UCSD-AML1 (cell line): ENCODE data around the gene SLC39A10.

ENCODE experiments used
- DNase-seq: peaks from one replicate; lab custom pipeline; 2025; ENCODE audit not compliant: unreplicated experiment; lab: John Stamatoyannopoulos, UW

SLC39A10 gene

DNA sequence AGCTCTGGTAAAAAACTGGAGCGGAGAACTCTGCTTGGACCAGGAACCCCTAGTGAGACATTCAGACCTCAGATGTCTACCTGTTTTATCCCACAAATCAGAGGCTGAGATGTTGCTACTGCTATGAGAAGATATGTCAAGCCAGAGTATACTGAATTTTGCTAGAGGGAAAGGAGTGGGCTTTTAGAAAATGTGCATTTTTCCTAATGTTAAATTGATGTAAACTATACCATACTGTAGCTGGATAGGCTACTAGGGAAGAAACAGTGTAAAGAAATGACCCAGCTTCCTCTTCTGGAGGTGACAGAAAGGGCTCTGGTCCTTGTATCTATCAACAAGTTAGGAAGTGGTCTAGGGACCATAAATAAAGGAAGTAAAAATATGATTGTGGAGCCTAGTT, 65.0 kb downstream of the SLC39A10 start:
- no peak for DNase-seq

DNA sequence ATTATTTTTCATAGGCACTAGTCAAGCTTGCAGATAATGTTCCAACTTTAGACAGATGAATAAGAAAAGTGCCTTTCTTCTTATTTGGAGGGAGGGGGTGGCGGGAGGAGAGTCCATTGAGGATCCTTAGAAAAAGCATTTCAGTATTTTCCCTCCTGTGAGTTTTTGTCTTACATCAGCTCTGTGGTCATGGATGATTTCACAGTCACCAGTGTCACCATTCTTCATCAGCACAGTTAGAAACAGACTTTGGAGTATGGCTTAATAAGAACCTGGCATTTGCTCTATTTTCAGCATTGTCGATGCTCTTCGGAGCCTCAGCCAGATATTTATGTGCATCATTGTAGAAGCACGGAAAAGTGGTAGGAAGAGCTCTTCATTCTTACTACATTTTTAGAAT, 70.1 kb downstream of the SLC39A10 start:
- no peak for DNase-seq

DNA sequence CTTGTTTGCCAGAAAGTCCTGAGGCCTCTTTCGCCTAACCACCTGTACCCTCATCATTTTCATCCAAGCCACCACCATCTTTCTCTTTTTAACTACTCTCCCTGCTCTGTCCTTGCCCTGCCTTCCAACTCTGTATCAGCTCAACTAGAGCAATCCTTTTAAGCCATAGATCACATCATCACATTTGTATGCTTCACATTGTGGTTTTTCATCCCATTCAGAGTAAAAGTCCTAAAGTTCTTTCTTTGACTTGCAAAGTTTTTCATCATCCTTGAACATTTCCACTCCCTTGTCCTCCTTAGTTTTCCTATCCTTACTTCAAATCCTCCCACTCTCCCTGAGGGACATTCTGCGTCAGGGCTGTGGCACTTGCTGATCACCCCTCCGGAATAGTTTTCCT, 73.9 kb downstream of the SLC39A10 start:
- DNase-seq = no peak

DNA sequence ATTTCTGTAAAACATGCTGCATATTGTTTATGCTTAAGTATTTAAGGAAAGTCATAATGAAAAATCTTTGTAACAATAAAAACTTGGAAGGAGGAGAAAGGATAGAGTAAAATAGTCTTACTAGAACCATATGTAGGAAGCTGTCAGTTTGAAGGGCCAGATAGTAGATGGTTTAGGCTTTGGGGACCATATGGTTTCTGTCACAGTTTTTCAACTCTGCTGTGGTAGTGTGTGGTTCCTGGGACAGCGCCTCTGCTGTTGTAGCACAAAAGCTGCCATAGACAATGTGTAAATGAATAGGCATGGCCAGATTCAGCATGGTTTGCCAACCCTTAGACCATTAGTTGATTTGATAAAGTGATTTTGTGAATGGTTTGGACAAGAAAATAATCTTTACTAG, 75.5 kb downstream of the SLC39A10 start:
- DNase-seq = no peak

DNA sequence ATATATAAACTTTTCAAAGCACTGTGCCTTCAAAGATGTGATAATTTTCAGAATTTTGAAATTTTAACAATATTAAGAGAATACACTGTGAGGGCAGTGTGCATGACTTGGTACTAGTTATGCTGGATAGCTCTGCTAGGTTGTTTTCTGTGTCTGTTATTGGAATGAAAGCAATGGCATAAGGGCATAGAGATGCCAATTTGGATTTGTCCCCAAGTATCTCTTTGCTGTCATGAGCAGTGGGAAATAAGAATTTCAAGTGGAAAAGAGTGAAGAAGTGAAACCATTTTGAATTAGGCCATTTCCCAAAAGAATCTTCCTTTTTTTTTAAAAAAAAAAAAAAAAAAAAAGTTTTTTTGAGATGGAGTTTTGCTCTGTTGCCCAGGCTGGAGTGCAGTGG, 76.8 kb downstream of the SLC39A10 start:
- DNase-seq = no peak

DNA sequence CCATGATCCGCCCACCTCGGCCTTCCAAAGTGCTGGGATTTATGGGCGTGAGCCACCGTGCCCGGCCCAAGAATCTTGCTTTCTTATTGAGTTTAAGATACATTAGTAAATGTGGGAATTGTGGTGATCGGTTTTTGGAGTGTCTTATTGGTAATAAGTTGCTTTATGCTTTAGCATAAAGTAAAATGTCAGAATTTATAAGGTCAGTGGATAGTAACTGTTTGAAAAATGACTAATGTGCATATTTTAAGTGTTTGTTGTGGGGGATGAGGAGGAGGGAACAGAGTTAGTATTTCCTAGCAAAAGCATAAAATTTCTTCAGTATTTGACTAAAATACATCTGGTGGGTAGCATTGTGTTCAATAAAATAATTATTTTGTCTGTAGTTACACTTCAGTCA, 77.4 kb downstream of the SLC39A10 start:
- no peak for DNase-seq

DNA sequence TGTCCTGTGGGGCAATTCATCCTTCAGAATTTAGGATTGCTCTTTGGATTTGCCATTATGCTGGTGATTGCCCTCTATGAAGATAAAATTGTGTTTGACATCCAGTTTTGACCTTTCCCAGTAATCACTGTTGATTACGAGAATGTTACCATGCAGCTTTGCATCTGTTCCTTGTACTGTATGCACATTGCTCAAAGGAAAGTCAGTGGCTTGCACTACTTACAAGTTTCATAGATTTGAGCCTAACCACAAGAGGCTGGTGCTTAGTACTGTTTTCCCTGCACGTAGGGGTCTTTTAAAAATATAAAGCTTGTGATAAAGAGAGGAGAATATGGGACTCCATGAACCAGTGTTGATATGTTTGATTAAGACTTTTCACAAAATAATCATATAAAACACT, 77.9 kb downstream of the SLC39A10 start:
- no peak for DNase-seq

DNA sequence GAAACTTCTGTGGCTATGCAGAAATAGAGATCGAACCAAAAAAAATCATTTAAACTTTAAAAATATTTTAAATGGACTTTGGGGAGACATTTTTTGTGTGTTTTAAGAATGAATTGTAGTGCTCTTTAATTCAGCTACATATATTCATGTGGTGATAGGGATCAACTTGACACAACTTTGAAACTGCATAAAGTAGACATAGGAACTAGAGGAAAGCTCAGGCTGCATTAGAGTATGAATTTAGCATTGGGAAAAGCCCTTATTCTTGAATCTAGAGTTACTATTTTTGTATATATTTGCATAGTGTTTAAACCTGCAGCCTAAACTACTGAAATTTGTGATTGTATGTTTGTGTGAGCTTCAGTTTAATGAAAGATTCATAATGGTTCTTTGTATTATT, 78.3 kb downstream of the SLC39A10 start:
- DNase-seq = no peak

DNA sequence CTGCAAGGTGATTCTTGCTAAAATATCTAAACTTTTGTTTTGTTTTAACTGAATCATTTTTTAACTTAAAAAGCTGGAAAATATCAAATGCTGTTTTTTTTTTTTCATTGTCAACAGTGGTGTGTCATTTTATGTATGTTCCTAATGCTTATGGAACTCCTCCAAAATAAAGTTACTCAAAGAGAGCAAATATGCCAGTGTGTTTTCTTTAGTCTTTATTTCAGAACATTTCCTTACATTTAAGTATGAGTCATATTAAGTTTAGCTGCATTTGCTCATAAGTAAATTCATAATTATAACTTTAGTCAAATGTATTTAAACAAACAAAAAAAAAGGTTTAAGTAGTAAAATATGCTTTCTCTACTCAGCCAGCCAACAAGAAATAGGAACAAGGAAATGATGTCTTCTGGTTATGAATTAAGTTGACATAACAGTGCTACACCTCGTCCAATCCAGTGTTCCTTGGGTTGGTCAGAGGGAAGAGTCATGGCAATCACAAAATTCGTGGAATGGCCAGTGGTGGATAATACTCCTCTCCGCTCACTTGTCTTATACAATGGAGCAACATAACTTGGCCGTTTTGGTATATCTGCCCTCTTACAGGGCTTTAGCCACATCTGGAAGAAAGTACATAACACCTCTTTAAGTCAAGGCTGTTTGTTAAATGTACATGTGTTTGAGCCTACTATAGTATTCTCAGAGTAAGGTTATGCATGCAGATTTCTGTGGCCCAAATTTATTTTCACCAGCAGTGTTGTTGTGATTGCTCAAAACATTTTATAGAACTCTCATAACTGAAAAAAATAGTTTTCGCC, 80.7 kb downstream of the SLC39A10 start:
- DNase-seq = no peak

DNA sequence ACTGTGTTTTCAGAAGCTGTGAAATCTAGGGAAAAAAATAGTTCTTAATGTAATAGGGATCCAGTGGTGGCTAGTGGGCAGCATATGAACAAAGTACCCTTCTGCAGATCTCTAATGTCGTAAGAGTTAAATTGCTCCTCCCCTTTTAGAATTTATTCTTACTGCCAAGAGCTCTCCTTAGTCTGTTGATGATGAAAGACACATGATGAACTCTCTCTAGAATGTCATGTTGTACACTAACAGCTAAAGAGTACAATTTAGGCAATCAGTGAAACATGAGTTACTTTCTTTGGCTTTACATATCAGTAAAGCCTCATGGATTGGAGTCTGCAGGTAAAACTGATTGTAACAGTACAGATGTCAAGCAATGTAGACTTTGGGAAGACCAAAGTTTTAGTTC, 84.2 kb downstream of the SLC39A10 start:
- no peak for DNase-seq

DNA sequence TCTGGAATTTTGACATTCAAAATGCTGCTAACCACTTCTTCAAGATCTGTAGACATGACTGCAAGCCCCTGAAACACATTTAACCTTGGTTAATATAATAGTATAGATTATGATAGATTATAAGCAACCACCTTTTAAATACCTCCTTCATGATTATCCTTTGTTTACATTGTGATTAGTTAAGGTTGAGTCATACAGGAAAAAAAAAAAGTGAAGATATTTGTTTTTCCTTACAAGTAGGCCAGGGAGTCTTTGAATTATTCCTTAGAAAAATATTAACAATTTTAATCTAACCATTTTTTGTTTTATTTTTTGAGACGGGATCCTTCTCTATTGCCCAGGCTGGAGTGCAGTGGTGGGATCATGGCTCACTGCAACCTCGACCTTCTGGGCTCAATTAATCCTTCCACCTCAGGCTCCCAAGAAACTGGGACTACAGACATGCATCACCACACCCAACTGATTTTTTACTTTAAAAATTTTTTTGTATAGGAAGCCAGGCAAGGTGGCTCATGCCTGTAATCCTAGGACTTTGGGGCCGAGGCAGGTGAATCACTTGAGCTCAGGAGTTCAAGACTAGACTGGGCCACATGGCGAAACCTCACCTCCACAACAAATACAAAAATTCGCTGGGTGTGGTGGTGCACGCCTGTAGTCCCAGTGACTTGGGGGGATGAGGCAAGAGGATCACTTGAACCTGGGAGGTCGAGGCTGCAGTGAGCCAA, 99.4 kb downstream of the SLC39A10 start:
- no peak for DNase-seq

DNA sequence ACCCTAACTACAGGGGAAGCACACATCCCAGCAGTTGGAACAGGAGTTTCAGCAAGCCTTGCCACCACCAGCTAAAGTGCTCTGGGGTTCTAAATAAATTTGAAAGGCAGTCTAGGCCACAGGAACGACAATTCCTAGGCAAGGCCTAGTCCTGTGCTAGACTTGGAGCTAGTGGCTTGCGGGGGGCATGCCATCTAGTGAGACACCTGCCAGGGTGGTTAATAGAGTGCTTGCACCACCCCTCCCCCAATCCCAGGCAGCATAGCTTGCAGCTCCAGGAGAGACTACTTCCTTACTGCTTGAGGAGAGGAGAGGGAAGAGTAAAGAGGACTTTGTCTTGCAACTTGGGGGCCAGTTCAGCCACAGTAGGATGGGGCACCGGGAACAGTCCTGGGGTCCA, 101.8 kb downstream of the SLC39A10 start:
- DNase-seq = no peak

DNA sequence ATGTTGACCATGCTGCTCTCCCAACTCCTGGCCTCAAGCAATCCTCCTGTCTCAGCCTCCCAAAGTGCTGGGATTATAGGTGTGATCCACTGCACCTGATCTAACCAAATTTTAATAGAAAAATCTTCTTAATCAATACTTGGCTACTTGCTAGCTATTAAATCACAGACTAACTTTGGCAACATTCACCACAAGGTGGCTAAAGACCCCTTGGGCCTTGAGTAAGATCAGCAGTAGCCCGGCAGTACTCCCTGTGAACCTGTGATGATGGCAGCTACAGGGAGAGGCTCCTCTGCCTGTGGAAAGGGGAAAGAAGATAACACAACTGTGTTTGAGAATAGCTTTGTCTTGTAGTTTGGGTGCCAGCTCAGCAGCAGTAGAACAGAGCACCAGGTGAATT, 102.9 kb downstream of the SLC39A10 start:
- no peak for DNase-seq

DNA sequence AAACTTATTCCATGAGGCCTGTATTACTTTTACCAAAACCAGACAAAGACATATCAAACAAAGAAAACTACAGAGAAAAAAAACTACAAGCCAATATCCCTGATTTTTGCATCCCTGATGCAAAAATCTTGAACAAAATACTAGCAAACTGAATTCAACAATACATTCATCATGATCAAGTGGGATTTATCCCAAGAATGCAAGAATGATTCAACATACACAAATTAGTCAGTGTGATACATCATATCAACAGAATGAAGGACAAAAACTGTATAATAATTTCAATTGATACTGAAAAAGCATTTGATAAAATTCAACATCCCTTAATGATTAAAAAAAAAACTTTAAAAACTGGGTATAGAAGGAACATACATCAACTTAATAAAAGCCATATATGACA, 106.8 kb downstream of the SLC39A10 start:
- DNase-seq = no peak

DNA sequence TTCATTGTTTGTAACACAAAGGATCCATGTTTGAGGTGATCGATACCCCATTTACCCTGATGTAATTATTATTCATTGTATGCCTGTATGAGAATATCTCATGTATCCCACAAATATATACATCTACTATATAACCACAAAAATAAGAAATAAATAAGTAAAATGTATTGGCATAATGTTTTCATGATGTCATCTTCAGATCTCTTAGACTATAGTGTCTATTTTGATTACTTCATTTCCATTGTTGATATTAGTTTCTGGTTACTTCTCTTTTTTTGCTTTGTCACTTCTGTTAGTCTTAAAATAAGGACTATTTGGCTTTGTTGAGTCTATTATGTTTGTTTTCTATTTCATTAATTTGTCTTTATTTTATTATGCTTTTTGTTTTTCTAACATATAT, 109.7 kb downstream of the SLC39A10 start:
- no peak for DNase-seq

DNA sequence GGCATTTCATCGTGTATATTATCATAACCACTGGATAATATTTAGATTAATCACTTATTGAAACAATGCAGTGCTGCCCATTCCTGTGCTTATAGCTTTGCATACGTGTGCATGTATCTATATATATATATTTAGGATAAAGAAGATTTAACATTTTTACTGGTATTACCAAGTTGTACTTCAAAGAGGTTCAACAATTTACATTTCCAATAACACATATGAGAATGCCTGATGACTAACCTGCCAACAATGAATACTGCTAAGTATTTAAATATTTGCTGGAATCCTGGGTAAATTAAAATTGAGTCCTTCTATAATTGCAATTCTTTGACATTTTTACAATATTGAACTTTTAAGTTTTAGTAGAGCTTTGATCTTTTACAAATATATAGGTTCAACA, 111.4 kb downstream of the SLC39A10 start:
- no peak for DNase-seq

DNA sequence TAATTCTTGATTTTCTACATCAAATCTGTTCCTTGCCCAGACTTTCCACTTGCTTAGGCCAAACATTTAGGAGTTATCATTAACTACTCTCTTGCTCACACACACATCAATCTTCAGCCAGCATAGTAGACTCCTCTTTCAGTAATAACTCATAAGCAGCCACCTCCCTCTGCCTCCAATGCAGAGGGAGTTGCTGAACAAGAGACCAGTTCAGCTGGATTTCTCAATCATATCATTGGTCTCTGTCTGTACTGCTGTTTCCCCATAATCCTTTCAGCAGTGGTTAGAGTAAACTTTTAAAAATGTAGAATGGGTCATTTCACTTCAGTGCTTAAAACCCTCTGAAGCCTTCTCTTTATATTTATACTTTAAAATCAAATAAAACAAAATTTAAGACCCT, 112.9 kb downstream of the SLC39A10 start:
- no peak for DNase-seq

DNA sequence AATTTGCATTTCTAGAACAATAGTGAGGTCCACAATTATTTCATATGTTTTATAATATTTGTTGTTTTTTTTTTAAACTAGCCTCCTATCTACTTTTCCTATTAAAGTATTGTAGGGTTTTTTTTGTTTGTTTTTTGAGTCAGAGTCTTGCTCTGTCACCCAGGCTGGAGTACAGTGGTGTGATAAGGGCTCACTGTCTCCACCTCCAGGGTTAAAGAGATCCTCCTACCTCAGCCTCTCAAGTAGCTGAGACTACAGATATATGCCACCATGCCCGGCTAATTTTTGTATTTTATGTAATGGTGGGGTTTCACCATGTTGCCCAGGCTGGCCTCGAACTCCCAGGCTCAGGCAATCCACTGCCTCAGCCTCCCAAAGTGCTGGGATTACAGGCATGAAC, 122.5 kb downstream of the SLC39A10 start:
- no peak for DNase-seq

DNA sequence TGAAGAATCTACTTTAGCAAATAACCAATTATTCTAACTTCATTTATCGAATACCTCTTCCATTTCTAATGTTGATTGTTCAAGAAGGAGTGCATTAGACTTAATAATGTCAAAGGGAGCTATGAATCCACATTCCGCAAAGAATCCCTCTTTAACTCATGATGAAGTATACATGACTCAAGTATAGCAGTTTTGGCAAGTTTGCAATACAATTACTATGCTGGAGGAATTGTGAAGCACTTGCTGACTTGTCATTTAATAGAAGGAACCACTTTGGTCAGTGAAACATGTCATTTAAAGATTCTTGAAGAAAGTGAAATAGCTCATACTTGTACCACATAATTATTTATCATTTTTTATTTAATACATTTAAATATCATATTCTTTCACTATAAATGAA, 125.1 kb downstream of the SLC39A10 start:
- DNase-seq = no peak
